Neural cell (in vitro differentiated cells): Measurements from ENCODE around the gene ATP4B.

ENCODE experiments used
- EP300 ChIP-seq: fragments of 450-650 bp; conservative IDR thresholded peaks from 2 replicates; pipeline ENCODE4 v1.6.1; 2014; ENCODE audit warnings: antibody characterized with exemption, mild to moderate bottlenecking, moderate library complexity; ENCODE audit not compliant: poor library complexity, severe bottlenecking
- EZH2 ChIP-seq: fragments of 200-600, 300-800 bp; shearing (Covaris generic), sonication (generic); IDR thresholded peaks from 2 replicates; pipeline ENCODE4 v1.6.1; 2014; ENCODE audit warnings: antibody characterized with exemption, low read length, borderline replicate concordance, mild to moderate bottlenecking; ENCODE audit not compliant: insufficient read depth, poor library complexity, severe bottlenecking
- POLR2AphosphoS5 ChIP-seq: IDR thresholded peaks from 2 replicates; pipeline ENCODE4 v1.6.1; 2012
- RAD21 ChIP-seq: fragments of 450-650 bp; conservative IDR thresholded peaks from 2 replicates; pipeline ENCODE4 v1.6.1; 2014; ENCODE audit warnings: antibody characterized with exemption, mild to moderate bottlenecking, moderate library complexity
- REST ChIP-seq: IDR thresholded peaks from 2 replicates; pipeline ENCODE4 v1.6.1; 2012; ENCODE audit warnings: borderline replicate concordance
- TAF1 ChIP-seq: IDR thresholded peaks from 2 replicates; pipeline ENCODE4 v1.6.1; 2012; ENCODE audit warnings: low read depth
- TF ChIP-seq, protein P1 (sequence below): fragments of 450-650 bp; IDR thresholded peaks from 2 replicates; pipeline ENCODE4 v1.5.1; 2014; ENCODE audit warnings: antibody characterized with exemption, mild to moderate bottlenecking, moderate library complexity; ENCODE audit not compliant: poor library complexity, severe bottlenecking

GRCh38 chr13:113608967-113609533, 48.9 kb downstream of the ATP4B start:
- TF ChIP-seq, protein P1, sequence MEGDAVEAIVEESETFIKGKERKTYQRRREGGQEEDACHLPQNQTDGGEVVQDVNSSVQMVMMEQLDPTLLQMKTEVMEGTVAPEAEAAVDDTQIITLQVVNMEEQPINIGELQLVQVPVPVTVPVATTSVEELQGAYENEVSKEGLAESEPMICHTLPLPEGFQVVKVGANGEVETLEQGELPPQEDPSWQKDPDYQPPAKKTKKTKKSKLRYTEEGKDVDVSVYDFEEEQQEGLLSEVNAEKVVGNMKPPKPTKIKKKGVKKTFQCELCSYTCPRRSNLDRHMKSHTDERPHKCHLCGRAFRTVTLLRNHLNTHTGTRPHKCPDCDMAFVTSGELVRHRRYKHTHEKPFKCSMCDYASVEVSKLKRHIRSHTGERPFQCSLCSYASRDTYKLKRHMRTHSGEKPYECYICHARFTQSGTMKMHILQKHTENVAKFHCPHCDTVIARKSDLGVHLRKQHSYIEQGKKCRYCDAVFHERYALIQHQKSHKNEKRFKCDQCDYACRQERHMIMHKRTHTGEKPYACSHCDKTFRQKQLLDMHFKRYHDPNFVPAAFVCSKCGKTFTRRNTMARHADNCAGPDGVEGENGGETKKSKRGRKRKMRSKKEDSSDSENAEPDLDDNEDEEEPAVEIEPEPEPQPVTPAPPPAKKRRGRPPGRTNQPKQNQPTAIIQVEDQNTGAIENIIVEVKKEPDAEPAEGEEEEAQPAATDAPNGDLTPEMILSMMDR, result no peak
- TF ChIP-seq EP300, result no peak
- no peak for TF ChIP-seq EZH2
- no peak for TF ChIP-seq TAF1
- no peak for TF ChIP-seq POLR2AphosphoS5
- TF ChIP-seq RAD21, result no peak
- TF ChIP-seq REST, result no peak
